Lower lobe of right lung (tissue), 2 donors: Measurements from ENCODE around the gene MITF. TPM values are rescaled to one million over a fixed set of nuclear protein-coding genes. Genes with fewer than 3 reads are reported as not detected.

Source experiments
- ATAC-seq, 2 donors: fragments of 200-7000 bp; cut with Tn5 transposase; one replicate each; pipeline ENCODE4 v1.9.1; 2020 to 2022; ENCODE audit warnings: mild to moderate bottlenecking in 2 of 2, moderate library complexity in 2 of 2
- DNase-seq: peaks from one replicate; pipeline ENCODE4 v3.0.0-alpha.2; 2020
- H3K27ac ChIP-seq: fragments of 200-600 bp; one replicate; pipeline ENCODE4 v1.8.0; 2022
- H3K27me3 ChIP-seq: fragments of 200-600 bp; one replicate; pipeline ENCODE4 v1.8.0; 2022; ENCODE audit warnings: low read depth
- H3K36me3 ChIP-seq: fragments of 200-600 bp; one replicate; pipeline ENCODE4 v1.8.0; 2022; ENCODE audit warnings: mild to moderate bottlenecking
- H3K4me1 ChIP-seq: fragments of 200-600 bp; one replicate; pipeline ENCODE4 v1.8.0; 2022
- H3K4me3 ChIP-seq: fragments of 200-600 bp; one replicate; pipeline ENCODE4 v1.8.0; 2022; ENCODE audit warnings: mild to moderate bottlenecking
- H3K9me3 ChIP-seq: fragments of 200-600 bp; one replicate; pipeline ENCODE4 v1.8.0; 2022
- CTCF ChIP-seq: fragments of 200-600 bp; IDR thresholded peaks from one replicate; pipeline ENCODE4 v1.8.0; 2022; ENCODE audit warnings: antibody characterized with exemption, mild to moderate bottlenecking
- intact Hi-C: fragments of 100-400 bp; cut with DNase I; formaldehyde crosslinking; loops from one replicate; pipeline ENCODE4 v1.11.0; 2022
- total RNA-seq: library from RNA; stranded (reverse); fragmentation: NEBNext Ultra II Directional; extraction: Animal tissue kit (Norgen Biotek cat#: 25700); gene quantifications from one replicate; pipeline ENCODE4 v1.2.1, GENCODE V29; 2021
- donor health status: DM: no; HTN: yes; CAD: no; lungs with severe emphysema.

The MITF gene
- total RNA-seq, 1 donor from 2014 or later: 45.1 TPM

DNA sequence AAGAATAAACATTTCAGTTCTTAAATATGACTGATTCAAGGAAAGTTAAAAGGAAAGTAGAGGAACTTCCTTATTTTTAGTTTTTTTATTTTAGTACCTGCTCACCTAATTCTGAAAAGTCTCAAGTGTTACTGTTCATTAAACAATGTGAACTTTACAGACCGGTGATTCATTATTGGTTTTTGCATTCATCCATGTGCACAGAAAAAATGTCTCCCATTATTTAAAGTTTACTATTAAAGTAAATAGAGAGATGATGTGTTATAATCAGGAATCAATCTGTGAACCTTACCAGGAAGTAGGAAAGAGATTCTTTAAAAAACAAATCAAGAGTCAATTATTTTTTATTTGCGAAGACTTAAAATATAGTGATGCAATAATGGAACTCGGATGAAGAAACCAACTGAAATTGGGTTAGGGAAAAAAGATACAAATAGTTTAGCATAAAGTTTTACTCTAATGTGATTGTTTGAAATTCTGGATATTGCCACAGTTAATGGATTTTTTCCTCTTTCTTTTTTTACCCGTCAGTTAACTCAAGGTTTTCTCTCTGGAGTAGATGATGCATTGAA lies 140.9 kb downstream of the MITF start:
- intact Hi-C loops: no loop called here
- H3K9me3 ChIP-seq: no peaks in the 10 kb centered on the region

GRCh38 chr3:69881051-69881450 lies 141.8 kb downstream of the MITF start:
- ATAC-seq (no peak), DNase-seq (no peak)
- Histone ChIP-seq H3K4me1 (peaks cover 4% of the 10 kb centered on the region), H3K27ac (no peak overlapping the region), H3K27me3 (no peaks in the 10 kb centered on the region), H3K9me3 (no peaks in the 10 kb centered on the region), H3K36me3 (peaks cover 3% of the 10 kb centered on the region), H3K4me3 (no peak overlapping the region)
- intact Hi-C loops: no loop called here
- no peak for TF ChIP-seq CTCF

More for the DNA sequence above, 140.9 kb downstream of the MITF start:
- Histone ChIP-seq H3K27ac (no peak overlapping the region), H3K4me3 (no peak overlapping the region), H3K4me1 (peaks cover 4% of the 10 kb centered on the region), H3K36me3 (peaks cover 3% of the 10 kb centered on the region), H3K27me3 (no peaks in the 10 kb centered on the region)
- no peak for TF ChIP-seq CTCF
- DNase-seq: no peak
- ATAC-seq: no peak

- no peak for ATAC-seq
- peaks cover 4% of the 10 kb centered on the region for H3K4me1 ChIP-seq
- H3K9me3 ChIP-seq: no peaks in the 10 kb centered on the region
- H3K27me3 ChIP-seq: no peaks in the 10 kb centered on the region
- no peak for DNase-seq
- H3K27ac ChIP-seq: no peak overlapping the region
- no peak overlapping the region for H3K4me3 ChIP-seq
- H3K36me3 ChIP-seq: peaks cover 3% of the 10 kb centered on the region
- intact Hi-C loops: no loop called here
- TF ChIP-seq CTCF: no peak
Observed at GRCh38 chr3:69881756-69882428, 142.6 kb downstream of the MITF start.

- Histone ChIP-seq H3K4me1 (peaks cover under 1% of the 10 kb centered on the region), H3K36me3 (peaks cover 3% of the 10 kb centered on the region), H3K4me3 (no peak overlapping the region), H3K27me3 (no peaks in the 10 kb centered on the region), H3K27ac (no peak overlapping the region), H3K9me3 (no peaks in the 10 kb centered on the region)
- intact Hi-C loops: no loop called here
- ATAC-seq (no peak), DNase-seq (no peak)
- TF ChIP-seq CTCF: no peak
Observed at GRCh38 chr3:69882560-69882959, 143.3 kb downstream of the MITF start.

DNA sequence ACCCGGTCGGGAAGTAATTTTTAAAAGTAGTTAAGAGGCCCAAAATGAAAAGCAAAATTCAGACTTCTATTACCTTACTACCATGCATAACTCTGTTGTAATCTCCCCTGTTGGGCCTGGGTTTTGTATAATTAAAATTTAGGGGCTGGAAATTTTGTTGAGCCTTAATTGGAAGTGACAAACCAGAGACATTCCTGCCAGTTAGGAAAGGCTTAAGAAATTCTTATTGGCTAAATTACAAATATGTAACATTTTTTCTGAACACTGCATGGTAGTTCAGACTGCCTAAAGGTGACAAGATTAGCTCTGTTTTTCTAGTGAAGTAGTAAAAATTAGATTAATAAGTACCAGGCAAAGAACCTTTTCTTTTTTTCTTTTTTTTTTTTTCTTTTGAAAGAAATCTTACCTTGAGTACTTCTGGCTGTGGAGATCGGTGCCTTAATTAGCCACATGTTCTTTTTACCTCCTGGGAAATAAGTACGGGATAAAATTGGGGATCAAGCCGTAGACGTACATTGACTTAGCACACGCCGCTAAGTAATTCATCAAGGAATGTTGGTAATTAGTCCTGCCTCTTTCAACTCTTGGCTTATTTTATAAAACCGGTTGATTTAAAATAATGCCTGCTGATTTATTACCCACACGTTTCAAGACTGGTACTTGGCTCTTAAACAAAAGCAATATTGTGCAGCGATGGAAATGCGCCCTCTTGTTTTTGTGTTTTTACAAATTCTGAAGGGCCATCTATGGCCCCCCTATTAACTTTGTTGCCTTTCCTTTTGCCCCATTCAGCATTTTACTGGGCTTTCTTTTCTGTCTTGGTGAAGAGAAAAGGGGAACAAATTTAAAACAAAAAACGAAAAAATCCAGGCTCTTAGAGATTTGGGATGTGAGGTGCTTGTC lies 149.0 kb downstream of the MITF start:
- TF ChIP-seq CTCF: no peak
- DNase-seq (no peak), ATAC-seq (no peak)
- no peaks in the 10 kb centered on the region for H3K4me1 ChIP-seq
- no peaks in the 10 kb centered on the region for H3K36me3 ChIP-seq
- H3K4me3 ChIP-seq: no peak overlapping the region
- no peak overlapping the region for H3K27ac ChIP-seq
- H3K27me3 ChIP-seq: no peaks in the 10 kb centered on the region
- intact Hi-C loops: no loop called here
- H3K9me3 ChIP-seq: no peaks in the 10 kb centered on the region
